ENCODE data around the gene BPIFB6.

BPIFB6 gene

DNA sequence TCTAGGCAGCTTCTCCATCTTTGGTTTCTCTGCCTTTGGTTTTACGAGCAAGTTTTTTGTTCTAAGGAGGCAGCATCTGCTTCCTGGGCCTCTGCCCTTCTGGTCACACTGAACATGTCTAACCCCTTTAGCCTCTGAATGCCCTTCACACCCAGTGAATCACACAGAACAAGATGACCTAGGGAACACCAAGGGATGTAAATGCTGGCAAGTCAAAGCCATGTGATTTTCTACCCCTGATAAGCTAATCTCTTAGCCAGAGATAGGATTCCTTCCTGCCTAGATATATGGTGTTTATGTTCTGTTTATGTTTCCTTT, 7.2 kb upstream of the BPIFB6 start:
- Histone ChIP-seq H3K36me3 (ENCODE audit: control insufficient read depth in 2 of 2, insufficient read depth in 1 of 2, low read length in 2 of 2) (no peaks in the 10 kb centered on the region), H3K4me1 (ENCODE audit: control insufficient read depth, insufficient read depth, low read length) (no peaks in the 10 kb centered on the region), H3K27ac (ENCODE audit: extremely low read depth, low read depth, low read length) (no peak overlapping the region), H3K9me3 (ENCODE audit: control insufficient read depth, insufficient read depth, low read depth, low read length) (no peaks in the 10 kb centered on the region), H3K4me3 (ENCODE audit: low read depth, low read length) (no peak overlapping the region)
- no peak for TF ChIP-seq ZNF239 (tag by site-specific recombination; IDR thresholded peaks at IDR 0.05)
- TF ChIP-seq, protein P1, sequence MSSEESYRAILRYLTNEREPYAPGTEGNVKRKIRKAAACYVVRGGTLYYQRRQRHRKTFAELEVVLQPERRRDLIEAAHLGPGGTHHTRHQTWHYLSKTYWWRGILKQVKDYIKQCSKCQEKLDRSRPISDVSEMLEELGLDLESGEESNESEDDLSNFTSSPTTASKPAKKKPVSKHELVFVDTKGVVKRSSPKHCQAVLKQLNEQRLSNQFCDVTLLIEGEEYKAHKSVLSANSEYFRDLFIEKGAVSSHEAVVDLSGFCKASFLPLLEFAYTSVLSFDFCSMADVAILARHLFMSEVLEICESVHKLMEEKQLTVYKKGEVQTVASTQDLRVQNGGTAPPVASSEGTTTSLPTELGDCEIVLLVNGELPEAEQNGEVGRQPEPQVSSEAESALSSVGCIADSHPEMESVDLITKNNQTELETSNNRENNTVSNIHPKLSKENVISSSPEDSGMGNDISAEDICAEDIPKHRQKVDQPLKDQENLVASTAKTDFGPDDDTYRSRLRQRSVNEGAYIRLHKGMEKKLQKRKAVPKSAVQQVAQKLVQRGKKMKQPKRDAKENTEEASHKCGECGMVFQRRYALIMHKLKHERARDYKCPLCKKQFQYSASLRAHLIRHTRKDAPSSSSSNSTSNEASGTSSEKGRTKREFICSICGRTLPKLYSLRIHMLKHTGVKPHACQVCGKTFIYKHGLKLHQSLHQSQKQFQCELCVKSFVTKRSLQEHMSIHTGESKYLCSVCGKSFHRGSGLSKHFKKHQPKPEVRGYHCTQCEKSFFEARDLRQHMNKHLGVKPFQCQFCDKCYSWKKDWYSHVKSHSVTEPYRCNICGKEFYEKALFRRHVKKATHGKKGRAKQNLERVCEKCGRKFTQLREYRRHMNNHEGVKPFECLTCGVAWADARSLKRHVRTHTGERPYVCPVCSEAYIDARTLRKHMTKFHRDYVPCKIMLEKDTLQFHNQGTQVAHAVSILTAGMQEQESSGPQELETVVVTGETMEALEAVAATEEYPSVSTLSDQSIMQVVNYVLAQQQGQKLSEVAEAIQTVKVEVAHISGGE (tag by site-specific recombination; conservative IDR thresholded peaks at IDR 0.05; ENCODE audit: low read depth) = no peak
- no peak for TF ChIP-seq EGR2 (tag by site-specific recombination; IDR thresholded peaks at IDR 0.05; ENCODE audit: low read depth)
- no peak for TF ChIP-seq TRIM28 (IDR thresholded peaks at IDR 0.05; ENCODE audit: borderline replicate concordance, low read length)
- no peak for TF ChIP-seq ZNF221 (tag by site-specific recombination; IDR thresholded peaks at IDR 0.05; ENCODE audit: borderline replicate concordance)
- no peak for TF ChIP-seq ZNF529 (tag by site-specific recombination; IDR thresholded peaks at IDR 0.05; ENCODE audit: insufficient replicate concordance)
- TF ChIP-seq OVOL3 (tag by site-specific recombination; IDR thresholded peaks at IDR 0.05) = no peak
- no peak for TF ChIP-seq ZNF248 (tag by site-specific recombination; IDR thresholded peaks at IDR 0.05)
- no peak for TF ChIP-seq ZNF19 (tag by site-specific recombination; IDR thresholded peaks at IDR 0.05; ENCODE audit: low read depth)
- no peak for TF ChIP-seq REPIN1 (tag by site-specific recombination; IDR thresholded peaks at IDR 0.05; ENCODE audit: low read depth)
- TF ChIP-seq ZNF146 (tag by site-specific recombination; IDR thresholded peaks at IDR 0.05) = no peak
- TF ChIP-seq, protein P2, sequence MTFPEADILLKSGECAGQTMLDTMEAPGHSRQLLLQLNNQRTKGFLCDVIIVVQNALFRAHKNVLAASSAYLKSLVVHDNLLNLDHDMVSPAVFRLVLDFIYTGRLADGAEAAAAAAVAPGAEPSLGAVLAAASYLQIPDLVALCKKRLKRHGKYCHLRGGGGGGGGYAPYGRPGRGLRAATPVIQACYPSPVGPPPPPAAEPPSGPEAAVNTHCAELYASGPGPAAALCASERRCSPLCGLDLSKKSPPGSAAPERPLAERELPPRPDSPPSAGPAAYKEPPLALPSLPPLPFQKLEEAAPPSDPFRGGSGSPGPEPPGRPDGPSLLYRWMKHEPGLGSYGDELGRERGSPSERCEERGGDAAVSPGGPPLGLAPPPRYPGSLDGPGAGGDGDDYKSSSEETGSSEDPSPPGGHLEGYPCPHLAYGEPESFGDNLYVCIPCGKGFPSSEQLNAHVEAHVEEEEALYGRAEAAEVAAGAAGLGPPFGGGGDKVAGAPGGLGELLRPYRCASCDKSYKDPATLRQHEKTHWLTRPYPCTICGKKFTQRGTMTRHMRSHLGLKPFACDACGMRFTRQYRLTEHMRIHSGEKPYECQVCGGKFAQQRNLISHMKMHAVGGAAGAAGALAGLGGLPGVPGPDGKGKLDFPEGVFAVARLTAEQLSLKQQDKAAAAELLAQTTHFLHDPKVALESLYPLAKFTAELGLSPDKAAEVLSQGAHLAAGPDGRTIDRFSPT (tag by site-specific recombination; IDR thresholded peaks at IDR 0.05) = no peak
- TF ChIP-seq SP2 (tag by site-specific recombination; IDR thresholded peaks at IDR 0.05) = no peak
- no peak for TF ChIP-seq ZSCAN16 (tag by site-specific recombination; IDR thresholded peaks at IDR 0.05)
- TF ChIP-seq ZNF24 (tag by site-specific recombination; IDR thresholded peaks at IDR 0.05) = no peak
- CTCF ChIA-PET = interaction anchor here (0.7 to 1.2 kb wide), 2 partner anchors 29 to 234 kb away, joined by 3 to 5 read pairs; no protein-coding TSS in a partner anchor
- POLR2A ChIA-PET = no interaction called here

DNA sequence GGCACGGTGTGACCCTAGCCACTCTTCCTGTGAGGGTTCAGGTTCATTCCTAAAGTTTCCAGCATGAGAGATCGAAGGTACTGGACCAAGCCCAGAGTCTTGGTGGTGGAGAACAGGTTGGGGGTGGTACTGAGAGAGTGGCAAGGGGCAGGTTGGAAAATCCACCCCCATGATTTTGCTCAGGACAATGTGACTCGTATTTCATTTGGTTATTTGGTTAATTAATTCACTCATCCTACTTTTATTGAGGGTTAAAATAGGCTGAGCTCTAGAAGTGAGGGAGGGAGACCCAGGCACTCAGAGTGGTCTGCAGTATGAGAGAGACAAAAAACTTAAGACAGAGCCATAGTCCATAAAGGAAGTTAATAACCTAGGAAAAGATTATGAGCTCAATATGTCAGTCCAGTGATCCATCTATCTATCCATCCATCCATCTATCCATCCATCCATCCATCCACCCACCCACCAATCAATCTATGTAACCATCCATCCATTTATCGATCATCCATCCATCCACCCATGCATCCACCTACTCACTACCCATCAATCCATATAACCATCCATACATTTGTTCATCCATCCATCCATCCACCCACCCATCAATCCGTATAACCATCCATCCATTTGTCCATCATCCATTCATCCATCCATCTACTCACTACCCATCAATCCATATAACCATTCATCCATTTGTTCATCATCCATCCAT, 6.7 kb upstream of the BPIFB6 start:
- no peak overlapping the region for H3K27ac ChIP-seq (ENCODE audit: extremely low read depth, low read depth, low read length)
- ChIA-PET CTCF (interaction anchor here (0.6 to 1.2 kb wide), 2 partner anchors 62 to 235 kb away, joined by 3 read pairs; no protein-coding TSS in a partner anchor), POLR2A (no interaction called here)
- no peaks in the 10 kb centered on the region for H3K9me3 ChIP-seq (ENCODE audit: control insufficient read depth, insufficient read depth, low read depth, low read length)
- H3K4me3 ChIP-seq (ENCODE audit: low read depth, low read length) = no peak overlapping the region
- no peaks in the 10 kb centered on the region for H3K4me1 ChIP-seq (ENCODE audit: control insufficient read depth, insufficient read depth, low read length)
- H3K36me3 ChIP-seq (ENCODE audit: control insufficient read depth in 2 of 2, insufficient read depth in 1 of 2, low read length in 2 of 2) = no peaks in the 10 kb centered on the region
- TF ChIP-seq ZNF366 (tag by site-specific recombination; conservative IDR thresholded peaks at IDR 0.05) (peak; percentile 56), MZF1 (tag by site-specific recombination; IDR thresholded peaks at IDR 0.05; ENCODE audit: borderline replicate concordance) (no peak), ZNF239 (tag by site-specific recombination; IDR thresholded peaks at IDR 0.05) (no peak), ZBTB17 (tag by site-specific recombination; IDR thresholded peaks at IDR 0.05) (peak; percentile 100), EGR2 (tag by site-specific recombination; IDR thresholded peaks at IDR 0.05; ENCODE audit: low read depth) (peak; percentile 19; the same call in 1 of the 2 replicates), ZNF529 (tag by site-specific recombination; IDR thresholded peaks at IDR 0.05; ENCODE audit: insufficient replicate concordance) (no peak), ZNF350 (tag by site-specific recombination; IDR thresholded peaks at IDR 0.05) (no peak), ZNF202 (tag by site-specific recombination; IDR thresholded peaks at IDR 0.05; ENCODE audit: borderline replicate concordance) (no peak), SCRT2 (tag by site-specific recombination; IDR thresholded peaks at IDR 0.05) (no peak), ZNF433 (tag by site-specific recombination; IDR thresholded peaks at IDR 0.05; ENCODE audit: low read depth) (no peak), ZNF626 (tag by site-specific recombination; IDR thresholded peaks at IDR 0.05) (no peak), GLI2 (tag by site-specific recombination; IDR thresholded peaks at IDR 0.05; ENCODE audit: borderline replicate concordance, low read depth) (no peak), ZFP3 (tag by site-specific recombination; IDR thresholded peaks at IDR 0.05; ENCODE audit: low read depth) (no peak)
- TF ChIP-seq, protein P3, sequence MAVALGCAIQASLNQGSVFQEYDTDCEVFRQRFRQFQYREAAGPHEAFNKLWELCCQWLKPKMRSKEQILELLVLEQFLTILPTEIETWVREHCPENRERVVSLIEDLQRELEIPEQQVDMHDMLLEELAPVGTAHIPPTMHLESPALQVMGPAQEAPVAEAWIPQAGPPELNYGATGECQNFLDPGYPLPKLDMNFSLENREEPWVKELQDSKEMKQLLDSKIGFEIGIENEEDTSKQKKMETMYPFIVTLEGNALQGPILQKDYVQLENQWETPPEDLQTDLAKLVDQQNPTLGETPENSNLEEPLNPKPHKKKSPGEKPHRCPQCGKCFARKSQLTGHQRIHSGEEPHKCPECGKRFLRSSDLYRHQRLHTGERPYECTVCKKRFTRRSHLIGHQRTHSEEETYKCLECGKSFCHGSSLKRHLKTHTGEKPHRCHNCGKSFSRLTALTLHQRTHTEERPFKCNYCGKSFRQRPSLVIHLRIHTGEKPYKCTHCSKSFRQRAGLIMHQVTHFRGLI (tag by site-specific recombination; IDR thresholded peaks at IDR 0.05) = no peak
- TF ChIP-seq, protein P4, sequence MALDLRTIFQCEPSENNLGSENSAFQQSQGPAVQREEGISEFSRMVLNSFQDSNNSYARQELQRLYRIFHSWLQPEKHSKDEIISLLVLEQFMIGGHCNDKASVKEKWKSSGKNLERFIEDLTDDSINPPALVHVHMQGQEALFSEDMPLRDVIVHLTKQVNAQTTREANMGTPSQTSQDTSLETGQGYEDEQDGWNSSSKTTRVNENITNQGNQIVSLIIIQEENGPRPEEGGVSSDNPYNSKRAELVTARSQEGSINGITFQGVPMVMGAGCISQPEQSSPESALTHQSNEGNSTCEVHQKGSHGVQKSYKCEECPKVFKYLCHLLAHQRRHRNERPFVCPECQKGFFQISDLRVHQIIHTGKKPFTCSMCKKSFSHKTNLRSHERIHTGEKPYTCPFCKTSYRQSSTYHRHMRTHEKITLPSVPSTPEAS (tag by site-specific recombination; IDR thresholded peaks at IDR 0.05) = no peak
